Measurements from ENCODE around the gene ZNF814.
A peak's percentile ranks its signal among the peaks of the same experiment; 100 is the strongest.
"Not testable (repeated sequence)": the region's sequence is repeated elsewhere in the genome, so short reads cannot be mapped to it uniquely, and the experiment has no call there.

The ZNF814 gene

DNA sequence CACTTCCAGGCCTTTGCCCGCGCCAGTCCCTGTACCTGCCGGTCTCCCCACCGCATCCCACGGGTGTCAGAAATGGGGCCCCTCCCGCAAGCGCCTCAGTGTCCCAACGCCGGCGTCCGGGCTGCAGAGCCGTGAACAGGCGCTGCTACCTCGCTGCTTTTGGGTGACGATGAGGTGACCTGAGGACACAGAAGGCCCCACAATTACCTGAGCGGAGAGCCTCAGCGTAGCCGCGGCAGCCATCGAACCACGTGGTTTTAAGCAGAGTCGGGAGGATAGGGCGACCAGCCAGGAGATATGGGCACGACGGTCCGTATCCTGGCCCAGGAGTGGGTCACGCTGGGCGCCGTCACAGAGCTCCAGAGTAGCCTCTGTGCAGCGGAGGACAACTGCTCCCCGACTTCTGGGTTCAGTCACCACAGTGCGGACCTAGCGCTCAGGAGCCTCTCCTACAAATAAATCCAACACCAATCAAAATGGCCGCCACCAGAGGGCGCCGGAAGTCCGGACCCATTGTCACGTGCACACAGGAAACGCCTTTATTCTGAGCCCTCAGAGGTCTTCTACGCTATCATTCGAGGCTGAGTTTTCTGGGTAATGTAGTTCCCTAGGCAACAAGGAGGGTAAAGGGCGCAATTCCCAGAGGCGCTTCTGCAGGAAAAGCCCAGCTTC is at the start of gene ZNF814:
Gene ZNF814, minus strand, starts transcription at position 478 of the 672 bp plus-strand sequence. Its CDS starts 235 bp downstream, at position 243.
- DNase-seq (ENCODE audit: low spot score in 2 of 2) = peak; percentile 80 to 84
- no peaks in the 10 kb centered on the region for H3K27me3 Mint-ChIP-seq
- H3K4me1 Mint-ChIP-seq = peaks cover 18% of the 10 kb centered on the region
- H3K36me3 Mint-ChIP-seq = peaks cover 26% of the 10 kb centered on the region
- peak within 1 kb of the TSS; percentile 89 for H3K27ac Mint-ChIP-seq
- H3K9me3 Mint-ChIP-seq = peaks cover 2% of the 10 kb centered on the region
- H3K4me3 Mint-ChIP-seq = peak within 1 kb of the TSS; percentile 92
- ATAC-seq (ENCODE audit: low read depth) = peak; percentile 93

DNA sequence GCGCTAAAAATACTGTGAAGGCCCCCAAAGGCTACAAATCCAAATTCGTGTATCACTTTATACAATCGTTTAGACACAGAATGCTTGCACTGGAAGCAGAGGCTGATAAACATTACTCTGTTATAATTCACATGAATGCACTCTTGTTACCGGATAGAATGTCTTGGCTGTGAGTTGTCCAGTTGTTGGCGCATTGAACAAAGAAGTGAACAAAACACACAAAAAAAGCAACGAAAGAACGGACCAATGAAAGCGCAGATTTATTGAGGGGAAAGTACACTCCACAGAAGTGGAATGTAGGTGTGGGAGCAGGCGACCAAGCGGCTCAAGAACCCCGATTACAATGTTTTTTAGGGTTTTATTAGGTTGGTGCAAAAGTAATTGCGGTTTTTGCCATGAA is 46.9 kb upstream of the ZNF814 start:
- peaks cover 11% of the 10 kb centered on the region for H3K4me1 Mint-ChIP-seq
- peaks cover 47% of the 10 kb centered on the region for H3K36me3 Mint-ChIP-seq
- H3K27me3 Mint-ChIP-seq = no peaks in the 10 kb centered on the region
- no peak overlapping the region for H3K4me3 Mint-ChIP-seq
- H3K27ac Mint-ChIP-seq = no peak overlapping the region
- H3K9me3 Mint-ChIP-seq = peaks cover 12% of the 10 kb centered on the region
- ATAC-seq (ENCODE audit: low read depth) (no peak), DNase-seq (ENCODE audit: low spot score in 2 of 2) (no peak)

DNA sequence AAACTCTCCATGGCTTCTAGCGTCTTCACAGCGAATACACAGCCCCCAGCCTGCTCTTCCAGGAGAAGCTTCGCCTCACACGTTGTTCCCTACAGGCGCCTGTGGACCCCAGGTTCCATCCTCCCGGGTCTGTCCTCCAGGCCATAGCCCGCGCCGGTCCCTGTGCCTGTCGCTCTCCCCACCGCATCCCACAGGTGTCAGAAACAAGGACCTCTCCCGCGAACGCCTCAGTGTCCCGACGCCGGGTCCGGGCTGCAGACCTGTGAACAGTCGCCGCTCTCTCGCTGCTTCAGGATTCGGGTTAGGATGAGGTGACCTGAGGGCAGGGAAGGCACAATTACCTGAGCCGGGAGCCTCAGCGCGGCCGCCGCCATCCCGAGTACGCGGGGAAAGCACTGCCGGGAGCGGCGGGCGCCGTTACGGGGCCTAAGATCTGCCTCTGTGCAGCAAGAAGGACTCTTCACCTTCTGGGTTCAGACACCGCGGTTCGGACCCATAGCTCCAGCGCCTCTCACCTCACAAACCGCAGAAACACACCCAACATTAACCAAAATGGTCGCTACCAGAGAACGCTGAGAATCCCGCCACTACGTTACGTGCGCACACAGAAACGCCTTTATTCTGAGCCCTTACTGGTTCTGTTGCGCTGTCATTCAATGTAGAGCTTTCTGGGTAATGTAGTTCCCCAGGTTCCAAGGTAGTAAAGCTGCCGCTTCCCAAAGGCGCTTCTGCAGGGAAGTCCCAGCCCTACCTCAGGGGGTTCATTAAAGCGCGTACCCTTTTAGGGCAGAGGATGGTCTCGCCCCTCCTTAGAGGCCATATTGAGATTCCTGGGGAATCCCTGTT is 46.2 kb upstream of the ZNF814 start, which contains the start of gene ZNF418:
Gene ZNF418, minus strand, starts transcription at position 583 of the 846 bp plus-strand sequence. CDS start 1,580 bp downstream, outside the sequence.
- H3K27ac Mint-ChIP-seq = peak within 1 kb of the TSS; percentile 94
- H3K4me1 Mint-ChIP-seq = peaks cover 11% of the 10 kb centered on the region
- peaks cover 11% of the 10 kb centered on the region for H3K9me3 Mint-ChIP-seq
- H3K4me3 Mint-ChIP-seq = peak within 1 kb of the TSS; percentile 96
- ATAC-seq (ENCODE audit: low read depth) = peak; percentile 100
- peak; percentile 51 to 57 for DNase-seq (ENCODE audit: low spot score in 2 of 2)
- peaks cover 49% of the 10 kb centered on the region for H3K36me3 Mint-ChIP-seq
- H3K27me3 Mint-ChIP-seq = no peaks in the 10 kb centered on the region

DNA sequence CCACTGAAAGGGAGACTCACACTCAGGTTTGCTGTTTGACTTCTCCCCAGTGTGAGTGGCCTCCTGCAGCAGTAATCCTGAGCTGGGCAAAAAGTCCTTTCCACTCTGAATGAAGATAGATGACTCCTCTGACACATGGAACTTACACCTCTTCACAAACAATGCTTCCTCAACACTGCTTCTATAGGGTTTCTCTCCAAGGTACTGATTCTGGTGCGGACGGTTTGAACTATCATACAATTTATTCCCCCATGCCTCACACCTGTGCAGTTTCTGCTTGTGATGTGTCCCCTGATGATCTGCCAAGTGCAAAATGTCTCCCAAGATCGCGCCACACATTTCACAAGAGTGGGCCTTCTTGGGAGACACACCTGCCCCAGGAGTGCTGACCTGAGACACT is 38.8 kb upstream of the ZNF814 start:
- H3K27ac Mint-ChIP-seq = no peak overlapping the region
- H3K4me1 Mint-ChIP-seq = no peaks in the 10 kb centered on the region
- ATAC-seq (ENCODE audit: low read depth) = no peak
- no peaks in the 10 kb centered on the region for H3K27me3 Mint-ChIP-seq
- peaks cover 13% of the 10 kb centered on the region for H3K9me3 Mint-ChIP-seq
- no peak for DNase-seq (ENCODE audit: low spot score in 2 of 2)
- H3K36me3 Mint-ChIP-seq = peaks cover 54% of the 10 kb centered on the region
- H3K4me3 Mint-ChIP-seq = no peak overlapping the region

DNA sequence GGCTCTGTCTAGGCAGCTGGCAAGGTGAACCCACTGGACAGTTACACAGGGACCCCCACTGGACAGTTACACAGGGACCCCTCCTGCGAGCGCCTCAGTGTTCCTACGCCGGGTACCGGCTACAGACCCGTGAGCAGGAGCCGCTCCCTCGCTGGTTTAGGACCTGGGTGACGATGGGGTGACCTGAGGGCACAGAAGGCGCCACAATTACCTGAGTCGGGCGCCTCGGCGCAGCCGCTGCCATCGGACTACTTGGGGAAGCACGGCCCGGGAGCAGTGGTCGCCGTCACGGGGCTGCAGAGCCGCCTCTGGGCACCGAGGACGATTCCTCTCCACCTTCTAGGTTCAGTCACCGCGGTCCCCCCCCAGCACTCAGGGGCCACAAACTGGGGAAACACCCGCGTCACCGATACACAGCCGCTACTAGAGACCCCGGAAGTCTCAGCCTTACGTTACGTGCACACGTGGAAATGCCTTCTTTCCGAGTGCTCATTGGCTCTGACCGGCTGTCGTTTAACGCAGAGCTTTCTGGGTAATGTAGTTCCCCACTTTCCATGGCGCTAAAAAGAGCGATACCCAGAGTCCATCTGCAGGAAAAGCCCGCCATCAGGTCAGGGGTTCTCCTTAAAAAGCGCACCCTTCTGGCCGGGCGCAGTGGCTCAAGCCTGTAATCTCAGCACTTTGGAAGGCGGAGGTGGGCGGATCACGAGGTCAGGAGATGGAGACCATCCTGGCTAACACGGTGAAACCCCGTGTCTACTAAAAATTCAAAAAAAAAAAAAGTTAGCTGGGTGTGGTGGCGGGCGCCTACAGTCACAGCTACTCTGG is 27.5 kb upstream of the ZNF814 start, which contains the start of gene ZNF417:
Gene ZNF417, minus strand, starts transcription at position 425 of the 828 bp plus-strand sequence. Its CDS starts 181 bp downstream, at position 244.
- Mint-ChIP-seq H3K36me3 (peaks cover 34% of the 10 kb centered on the region), H3K4me3 (peak within 1 kb of the TSS; percentile 99), H3K4me1 (peaks cover 29% of the 10 kb centered on the region), H3K27ac (peak within 1 kb of the TSS; percentile 98)
- peak; percentile 97 for ATAC-seq (ENCODE audit: low read depth)
- not testable (repeated sequence) for H3K27me3 Mint-ChIP-seq, H3K9me3 Mint-ChIP-seq
- DNase-seq (ENCODE audit: low spot score in 2 of 2) = peak; percentile 77 to 79

DNA sequence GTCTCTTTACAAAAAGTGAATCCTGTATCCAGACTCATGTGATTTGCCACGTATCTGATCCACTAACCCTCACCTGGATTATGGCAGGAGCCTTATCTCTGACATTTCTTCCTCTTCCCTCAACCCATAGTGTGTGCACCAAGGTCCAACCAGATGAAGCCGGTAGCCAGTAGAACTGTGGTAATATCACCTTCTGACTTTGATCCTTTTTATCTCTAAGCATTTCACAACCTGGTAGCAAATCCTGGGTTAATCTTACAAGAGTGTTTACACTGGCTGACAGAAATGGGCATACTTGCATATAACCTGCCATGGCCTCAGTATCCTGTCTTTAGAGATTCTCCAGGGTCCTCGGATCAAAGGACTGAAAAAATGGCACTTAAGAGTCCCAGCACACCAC is 25.7 kb upstream of the ZNF814 start:
- Mint-ChIP-seq H3K9me3 (peaks cover 2% of the 10 kb centered on the region), H3K36me3 (peaks cover 39% of the 10 kb centered on the region), H3K27ac (peak overlapping the region; percentile 98), H3K4me1 (peaks cover 29% of the 10 kb centered on the region), H3K4me3 (peak overlapping the region; percentile 99), H3K27me3 (no peaks in the 10 kb centered on the region)
- ATAC-seq (ENCODE audit: low read depth) (no peak), DNase-seq (ENCODE audit: low spot score in 2 of 2) (no peak)

DNA sequence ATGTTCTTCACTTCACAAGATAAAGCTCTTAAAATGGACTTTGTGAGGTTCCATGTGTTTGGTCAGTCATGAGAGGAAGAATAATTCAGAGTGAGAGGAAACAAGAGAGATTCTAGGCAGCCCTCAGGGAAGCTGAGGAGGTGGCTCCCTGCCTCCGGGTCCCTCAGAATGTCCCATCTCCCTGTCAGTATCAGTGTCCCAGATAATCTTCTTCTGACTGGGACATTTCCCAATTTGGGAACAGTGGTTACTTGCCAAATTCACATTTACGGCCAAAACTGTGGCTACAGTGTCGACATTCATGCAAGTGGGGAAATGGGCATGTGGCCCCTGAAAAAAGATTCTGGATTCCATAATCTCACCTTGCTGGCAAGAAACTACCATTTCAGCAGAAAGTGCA is 18.6 kb upstream of the ZNF814 start:
- ATAC-seq (ENCODE audit: low read depth) = no peak
- H3K27ac Mint-ChIP-seq = no peak overlapping the region
- DNase-seq (ENCODE audit: low spot score in 2 of 2) = no peak
- H3K4me3 Mint-ChIP-seq = no peak overlapping the region
- H3K4me1 Mint-ChIP-seq = peaks cover 9% of the 10 kb centered on the region
- H3K9me3 Mint-ChIP-seq = no peaks in the 10 kb centered on the region
- H3K36me3 Mint-ChIP-seq = peaks cover 38% of the 10 kb centered on the region
- H3K27me3 Mint-ChIP-seq = no peaks in the 10 kb centered on the region

DNA sequence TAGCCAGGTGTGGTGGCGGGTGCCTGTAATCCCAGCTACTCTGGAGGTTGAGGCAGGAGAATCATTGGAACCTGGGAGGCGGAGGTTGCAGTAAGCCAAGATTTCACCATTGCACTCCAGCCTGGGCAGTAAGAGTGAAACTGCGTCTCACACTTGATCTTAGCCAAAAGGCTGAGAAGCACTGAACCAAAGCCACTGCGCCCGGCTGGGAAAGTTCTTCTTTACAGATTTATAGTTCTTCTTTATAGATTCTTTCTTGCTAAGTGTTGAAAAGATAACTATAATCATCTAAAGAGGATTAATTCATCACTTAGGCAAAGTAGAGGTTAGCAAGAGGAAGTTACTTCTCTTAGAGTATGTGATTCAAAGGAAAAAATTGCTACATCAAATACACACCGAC is 16.4 kb upstream of the ZNF814 start:
- no peaks in the 10 kb centered on the region for H3K27me3 Mint-ChIP-seq
- DNase-seq (ENCODE audit: low spot score in 2 of 2) = no peak
- H3K4me1 Mint-ChIP-seq = peaks cover 5% of the 10 kb centered on the region
- H3K9me3 Mint-ChIP-seq = no peaks in the 10 kb centered on the region
- ATAC-seq (ENCODE audit: low read depth) = peak; percentile 83
- peak overlapping the region; percentile 81 for H3K27ac Mint-ChIP-seq
- peak overlapping the region; percentile 14 for H3K4me3 Mint-ChIP-seq
- H3K36me3 Mint-ChIP-seq = peaks cover 20% of the 10 kb centered on the region

DNA sequence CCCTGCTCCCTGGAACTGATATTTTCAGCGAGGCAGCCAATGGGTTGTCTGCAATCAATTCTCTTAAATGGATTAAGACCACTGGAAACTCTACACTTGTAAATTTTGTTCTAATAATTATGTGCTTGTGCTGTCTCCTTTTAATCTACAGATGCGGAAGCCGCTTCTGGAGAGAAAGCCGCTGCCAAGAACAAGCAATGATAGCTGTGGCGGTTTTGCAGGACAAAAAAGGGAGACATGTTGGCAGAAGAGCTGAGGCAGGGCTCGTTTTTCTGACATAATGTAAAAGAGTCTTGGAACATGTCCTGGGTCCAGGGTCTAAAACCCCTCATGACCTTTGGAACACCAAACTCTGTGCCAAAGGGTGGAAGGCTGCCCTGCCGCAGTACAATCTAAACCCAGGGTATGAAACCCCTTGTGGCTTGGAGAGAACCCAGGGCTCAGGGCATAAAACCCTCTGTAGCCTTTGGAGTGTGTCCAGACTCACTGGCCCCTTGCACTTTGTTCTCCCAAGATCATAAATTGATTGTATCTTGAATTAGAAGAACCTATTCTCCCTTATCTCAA is 14.9 kb upstream of the ZNF814 start:
- H3K27ac Mint-ChIP-seq = no peak overlapping the region
- no peak for DNase-seq (ENCODE audit: low spot score in 2 of 2)

DNA sequence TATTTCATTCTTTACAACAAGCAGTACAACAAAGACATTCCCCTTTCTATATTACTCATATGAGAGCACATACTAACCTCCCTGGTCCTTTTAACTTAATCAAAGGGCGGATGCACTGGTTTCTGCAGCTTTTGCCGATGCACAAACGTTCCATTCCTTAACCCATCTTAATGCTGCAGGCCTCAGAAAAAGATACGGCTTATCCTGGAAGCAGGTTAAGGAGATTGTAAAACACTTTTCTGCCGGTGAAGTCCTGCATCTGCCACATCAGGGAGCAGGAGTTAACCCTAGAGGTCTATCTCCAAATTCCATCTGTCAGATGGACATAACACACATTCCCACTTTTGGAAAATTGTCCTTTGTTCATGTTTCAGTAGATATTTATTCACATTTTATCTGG is 11.5 kb upstream of the ZNF814 start:
- no peaks in the 10 kb centered on the region for H3K27me3 Mint-ChIP-seq
- peaks cover 4% of the 10 kb centered on the region for H3K36me3 Mint-ChIP-seq
- no peak overlapping the region for H3K4me3 Mint-ChIP-seq
- no peaks in the 10 kb centered on the region for H3K9me3 Mint-ChIP-seq
- H3K27ac Mint-ChIP-seq = no peak overlapping the region
- DNase-seq (ENCODE audit: low spot score in 2 of 2) = no peak
- H3K4me1 Mint-ChIP-seq = peaks cover 3% of the 10 kb centered on the region
- no peak for ATAC-seq (ENCODE audit: low read depth)

More for the DNA sequence above, 14.9 kb upstream of the ZNF814 start:
- Mint-ChIP-seq H3K9me3 (no peaks in the 10 kb centered on the region), H3K4me1 (peaks cover 5% of the 10 kb centered on the region), H3K36me3 (peaks cover 10% of the 10 kb centered on the region), H3K27me3 (no peaks in the 10 kb centered on the region), H3K4me3 (no peak overlapping the region)
- no peak for ATAC-seq (ENCODE audit: low read depth)

DNA sequence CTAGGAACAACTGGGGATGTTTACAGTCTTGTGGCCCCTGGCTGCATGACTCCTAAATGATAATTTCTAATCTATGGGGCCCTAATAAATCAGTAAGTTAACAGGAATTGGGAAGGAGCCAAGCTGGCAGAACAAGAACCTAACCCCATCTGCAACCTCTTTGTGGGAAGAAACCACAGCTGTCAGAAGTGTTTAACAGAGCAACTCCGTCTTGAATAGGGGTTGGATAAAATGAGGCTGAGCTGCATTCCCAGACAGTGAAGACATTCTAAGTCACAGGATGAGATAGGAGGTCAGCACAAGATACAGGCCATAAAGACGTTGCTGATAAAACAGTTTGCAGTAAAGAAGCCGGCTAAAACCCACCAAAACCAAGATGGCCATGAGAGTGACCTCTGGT is 1.9 kb upstream of the ZNF814 start:
- not testable (repeated sequence) for H3K4me3 Mint-ChIP-seq; H3K27ac Mint-ChIP-seq; DNase-seq (ENCODE audit: low spot score in 2 of 2); H3K27me3 Mint-ChIP-seq; H3K9me3 Mint-ChIP-seq; ATAC-seq (ENCODE audit: low read depth)
- peaks cover 17% of the 10 kb centered on the region for H3K4me1 Mint-ChIP-seq
- H3K36me3 Mint-ChIP-seq = peaks cover 12% of the 10 kb centered on the region

DNA sequence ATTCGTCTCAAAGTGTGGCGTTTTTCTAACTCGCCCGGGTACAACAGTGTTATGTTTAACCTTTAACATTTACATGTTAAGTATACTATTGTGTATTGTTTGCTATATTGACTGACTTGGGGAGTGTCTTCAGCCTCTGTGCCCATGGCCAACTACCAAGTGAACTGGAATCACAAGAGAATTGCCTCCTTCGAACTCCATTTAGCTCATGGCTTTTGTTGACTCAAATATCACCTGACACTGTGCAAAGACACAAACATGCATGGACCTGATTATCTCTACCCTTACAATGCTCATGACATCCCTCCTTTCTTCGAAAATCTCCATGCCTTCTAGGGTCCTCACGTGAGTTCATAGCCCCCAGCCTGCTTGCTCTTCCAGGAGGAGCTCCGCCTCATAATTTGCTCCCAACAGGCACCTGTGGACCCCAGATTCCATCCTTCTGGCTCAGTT is 704 bp downstream of the ZNF814 start:
- Mint-ChIP-seq H3K9me3 (peaks cover 2% of the 10 kb centered on the region), H3K27me3 (no peaks in the 10 kb centered on the region), H3K4me3 (peak overlapping the region; percentile 92), H3K27ac (peak overlapping the region; percentile 89), H3K36me3 (peaks cover 26% of the 10 kb centered on the region), H3K4me1 (peaks cover 18% of the 10 kb centered on the region)
- no peak for DNase-seq (ENCODE audit: low spot score in 2 of 2)
- ATAC-seq (ENCODE audit: low read depth) = no peak

DNA sequence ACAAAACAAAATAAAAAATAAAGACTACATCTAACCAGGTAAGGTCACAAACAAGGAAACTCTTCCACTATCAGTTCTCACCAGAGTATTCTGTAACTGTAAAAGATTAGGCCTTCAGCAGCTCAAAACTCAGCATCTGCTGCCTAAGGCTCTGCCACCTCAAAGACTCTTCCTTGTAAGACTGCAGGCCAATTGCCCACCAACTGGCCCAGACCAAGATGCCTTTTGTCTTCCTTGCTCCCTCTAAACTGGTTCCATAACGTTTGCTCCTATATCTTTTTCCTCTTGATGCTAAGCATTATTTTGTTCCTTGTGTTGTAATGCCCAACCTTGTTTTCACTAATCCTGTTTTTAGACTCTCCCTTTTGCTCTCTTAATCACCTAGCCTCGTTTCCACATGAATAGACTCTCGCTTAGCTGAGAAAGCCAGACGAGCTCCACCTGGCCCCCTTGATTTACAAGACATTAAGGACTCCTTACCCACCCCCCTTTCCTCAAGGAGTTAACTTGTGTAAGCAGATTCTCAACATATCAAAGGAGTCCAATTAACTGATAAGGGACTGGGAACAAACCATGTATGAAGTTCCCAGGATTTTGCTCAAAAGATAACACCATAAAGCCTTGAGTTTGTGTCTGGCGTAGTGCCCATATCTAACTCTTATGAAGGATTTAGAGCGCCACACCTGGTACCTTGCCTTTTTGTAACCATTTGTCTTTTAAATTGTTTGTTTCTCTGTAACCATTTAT is 1.5 kb downstream of the ZNF814 start:
- Mint-ChIP-seq H3K9me3 (peaks cover 2% of the 10 kb centered on the region), H3K4me3 (peak overlapping the region; percentile 92), H3K27me3 (no peaks in the 10 kb centered on the region), H3K4me1 (peaks cover 18% of the 10 kb centered on the region), H3K36me3 (peaks cover 29% of the 10 kb centered on the region), H3K27ac (peak overlapping the region; percentile 18)
- DNase-seq (ENCODE audit: low spot score in 2 of 2) (no peak), ATAC-seq (ENCODE audit: low read depth) (no peak)

Data from memory B cell (primary cell).